ENCODE results near the gene SFPQ.
"Not testable (repeated sequence)": the region's sequence is repeated elsewhere in the genome, so short reads cannot be mapped to it uniquely, and the experiment has no call there.

Gene SFPQ

DNA sequence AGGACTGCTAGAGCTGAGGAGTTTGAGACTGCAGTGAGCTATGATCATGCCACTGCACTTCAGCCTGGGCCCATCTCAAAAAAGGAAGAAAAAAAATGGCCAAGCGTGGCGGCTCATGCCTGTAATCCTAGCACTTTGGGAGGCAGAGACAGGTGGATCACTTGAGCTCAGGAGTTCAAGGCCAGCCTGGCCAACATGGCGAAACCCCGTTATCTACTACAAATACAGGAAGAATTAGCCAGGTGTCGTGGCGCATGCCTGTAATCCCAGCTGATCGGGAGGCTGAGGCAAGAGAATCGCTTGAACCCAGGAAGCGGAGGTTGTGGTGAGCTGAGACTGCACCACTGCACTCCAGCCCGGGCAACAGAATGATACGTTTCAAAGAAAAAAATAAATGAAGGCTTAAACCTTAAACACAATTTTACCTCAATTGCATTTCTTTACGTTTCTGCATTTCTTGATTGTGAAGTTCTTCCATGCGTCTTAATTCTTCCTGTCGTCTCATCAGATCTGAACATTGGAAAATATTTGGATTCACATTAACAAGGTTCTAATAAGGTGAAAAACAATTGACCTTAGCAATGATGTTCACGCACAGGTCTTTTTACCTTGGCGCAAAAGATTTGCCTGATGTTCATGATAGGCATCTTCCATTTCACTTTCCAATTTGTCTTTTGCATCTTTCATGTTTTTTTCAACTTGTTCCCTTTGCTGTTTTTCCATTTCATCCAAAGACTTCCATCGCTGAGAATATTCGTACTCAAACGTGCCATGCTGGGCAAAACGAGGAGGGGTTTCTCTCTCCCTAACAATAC is 4.2 kb downstream of the SFPQ start:
- DNase-seq (ENCODE audit: low read depth): no peak

DNA sequence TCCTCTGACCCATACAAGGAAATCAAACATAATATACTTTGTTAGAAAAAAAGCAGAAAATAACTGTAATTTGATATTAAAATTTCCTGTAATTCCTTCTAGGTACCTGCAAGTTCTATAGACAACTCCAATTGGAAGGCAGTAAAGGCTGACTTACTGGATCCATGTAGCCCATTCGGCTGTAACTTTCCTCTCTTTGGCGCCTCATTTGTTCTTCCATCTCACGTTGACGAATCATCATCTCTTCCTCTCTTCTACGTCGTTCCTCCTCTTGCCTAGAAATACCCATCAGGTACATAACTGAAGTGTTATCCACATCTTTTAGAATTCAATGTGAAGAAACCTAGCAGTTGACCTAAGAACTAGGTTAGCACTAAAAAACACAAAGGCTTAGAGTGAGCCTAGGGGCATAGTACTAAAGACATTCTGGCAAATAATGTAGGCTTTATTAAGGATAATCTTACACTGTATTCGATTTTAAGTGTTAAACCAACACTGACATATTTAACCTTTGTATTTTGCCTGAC is 5.1 kb downstream of the SFPQ start:
- no peak for DNase-seq (ENCODE audit: low read depth)

- DNase-seq (ENCODE audit: low read depth): no peak
Measured at GRCh38 chr1:35186239-35186638, 6.7 kb downstream of the SFPQ start.

- DNase-seq (ENCODE audit: low read depth): no peak
Measured at GRCh38 chr1:35185200-35185599, 7.7 kb downstream of the SFPQ start.

- no peak for DNase-seq (ENCODE audit: low read depth)
Measured at GRCh38 chr1:35184495-35185199, 8.3 kb downstream of the SFPQ start.

DNA sequence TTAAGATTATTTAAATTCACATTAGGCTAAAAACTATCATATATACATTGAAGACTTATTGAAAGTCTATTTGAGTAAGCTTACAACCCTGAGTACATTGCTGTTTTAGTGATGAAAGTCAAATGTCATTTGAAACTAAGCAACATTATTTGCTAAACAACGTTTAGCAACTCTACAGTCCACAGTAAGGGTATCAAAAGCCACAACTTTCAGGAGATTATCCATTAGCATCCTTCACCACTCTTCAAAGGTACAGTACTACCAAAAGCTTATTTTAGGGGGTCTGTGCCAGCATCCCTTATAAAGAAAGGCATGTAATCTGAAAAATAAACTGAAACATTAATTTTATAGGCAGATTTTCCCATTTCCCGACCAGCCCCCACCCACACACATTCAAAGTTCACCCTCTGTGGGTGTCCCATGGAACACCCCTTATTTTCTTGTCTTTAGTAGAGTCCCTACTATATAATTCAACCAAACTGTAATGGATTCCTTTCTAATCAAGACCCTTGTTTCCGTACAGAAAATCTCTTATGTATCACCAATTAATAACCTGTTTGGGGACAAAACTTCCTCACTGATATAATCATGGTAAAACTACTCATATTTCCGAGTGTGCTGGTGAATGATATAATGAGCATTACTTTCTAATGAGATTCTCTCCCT is 11.0 kb downstream of the SFPQ start:
- DNase-seq (ENCODE audit: low read depth): no peak

DNA sequence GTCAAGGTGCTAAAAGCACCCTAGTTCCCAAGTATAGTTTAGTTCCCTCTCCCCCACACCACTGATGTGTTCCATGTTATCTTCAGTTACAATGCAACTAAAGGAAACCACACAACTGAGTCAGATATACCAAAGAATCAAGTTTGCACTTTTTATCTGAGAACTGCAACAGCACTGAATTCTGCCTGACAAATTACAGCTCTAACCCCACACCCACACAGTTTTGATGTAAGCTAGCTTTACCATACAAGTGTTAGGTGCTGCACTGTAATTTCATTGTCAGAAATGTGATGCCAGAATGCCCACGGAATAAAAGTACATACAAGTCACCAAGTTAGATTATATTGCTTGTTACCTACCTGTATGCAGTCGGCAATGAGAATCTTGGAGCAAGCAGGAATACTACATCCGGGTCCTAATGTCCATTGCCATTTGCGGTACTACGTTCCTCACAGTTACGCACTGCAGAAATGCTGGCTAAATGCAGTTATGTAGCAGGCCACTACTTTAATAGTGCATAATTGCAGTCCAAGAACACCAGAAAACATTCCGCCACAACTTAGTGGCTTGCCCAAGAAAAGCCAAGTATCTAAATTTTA is 12.1 kb downstream of the SFPQ start:
- DNase-seq (ENCODE audit: low read depth): no peak

DNA sequence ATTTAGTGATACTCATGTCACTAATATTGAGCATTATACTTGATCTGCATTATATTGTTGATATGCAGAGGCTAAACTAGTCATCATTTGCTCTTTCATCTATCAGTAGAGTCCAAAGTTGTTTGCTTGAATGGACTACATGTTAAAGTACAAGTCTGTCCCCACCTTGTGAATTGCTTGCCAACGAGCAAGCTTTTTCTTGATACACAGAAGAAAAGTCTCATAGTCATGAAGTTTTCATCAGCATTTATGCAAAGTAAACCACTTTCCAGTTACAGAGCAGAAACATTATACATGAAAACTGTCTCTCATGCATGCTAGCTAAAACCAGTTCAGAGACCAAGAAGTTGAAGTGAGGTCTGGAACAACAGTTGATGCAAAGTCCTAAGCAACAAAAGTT is 13.0 kb downstream of the SFPQ start:
- DNase-seq (ENCODE audit: low read depth): no peak

DNA sequence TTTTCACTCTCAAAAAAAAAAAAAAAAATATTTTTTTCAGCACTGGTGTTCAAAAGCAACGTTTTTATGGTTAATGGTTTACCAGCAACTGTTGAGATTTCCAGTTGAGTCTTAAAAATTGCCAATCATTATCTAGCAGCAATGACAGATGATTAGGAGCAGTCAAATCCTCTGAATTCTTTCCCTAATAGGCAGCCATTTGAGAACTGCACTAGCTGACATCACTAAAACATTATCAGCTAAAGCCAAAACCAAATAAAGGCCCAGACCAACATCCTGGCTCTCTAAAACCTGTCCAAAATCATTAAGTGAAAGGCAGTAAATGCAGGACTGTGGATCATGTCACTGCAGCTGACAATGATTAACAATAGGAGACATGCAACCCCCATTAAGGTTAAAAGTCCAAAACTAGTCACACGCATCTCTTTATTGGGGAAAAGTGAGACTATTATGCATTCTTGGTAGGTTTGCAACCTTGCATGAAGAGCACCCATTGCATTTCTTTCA is 14.0 kb downstream of the SFPQ start:
- DNase-seq (ENCODE audit: low read depth): no peak

DNA sequence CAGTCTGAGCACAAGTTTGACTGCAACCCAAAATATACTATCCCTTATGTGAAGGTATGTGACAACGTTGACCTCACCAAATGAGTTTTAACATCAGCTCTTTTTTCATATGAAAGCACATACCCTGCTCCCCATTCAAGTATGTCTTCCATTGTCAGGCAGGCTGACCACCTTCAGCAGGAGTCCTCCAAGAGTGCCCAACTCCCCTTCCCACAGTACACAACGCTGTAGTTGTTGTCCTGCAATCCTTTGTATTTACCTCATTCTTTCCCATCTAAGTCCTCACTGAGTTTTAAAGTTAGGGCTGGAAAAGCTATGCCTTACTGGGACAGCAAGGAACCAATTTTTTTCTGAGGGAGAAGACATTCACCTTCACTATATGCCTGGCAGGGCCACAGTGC is 14.7 kb downstream of the SFPQ start:
- no peak for DNase-seq (ENCODE audit: low read depth)

- no peak for DNase-seq (ENCODE audit: low read depth)
Measured at GRCh38 chr1:35177237-35177786, 15.6 kb downstream of the SFPQ start.

DNA sequence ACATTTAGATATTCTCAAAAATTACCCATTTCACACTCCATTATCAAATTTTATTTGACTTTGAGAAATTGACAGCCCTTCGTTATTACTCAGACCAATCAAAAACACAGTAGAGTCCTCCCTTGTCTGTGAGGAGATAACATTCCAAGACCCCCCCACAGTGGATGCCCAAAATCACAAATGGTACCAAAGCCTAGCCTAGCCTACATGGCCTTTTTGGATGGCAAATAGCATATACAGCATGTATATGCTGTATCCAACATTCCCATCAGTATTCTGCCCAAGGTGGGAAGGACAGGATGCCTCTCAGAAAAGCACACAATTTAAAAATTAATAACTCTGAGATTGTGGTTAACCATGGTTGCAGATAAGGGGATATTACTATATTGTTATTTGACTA is 17.3 kb downstream of the SFPQ start:
- DNase-seq (ENCODE audit: low read depth): no peak

DNA sequence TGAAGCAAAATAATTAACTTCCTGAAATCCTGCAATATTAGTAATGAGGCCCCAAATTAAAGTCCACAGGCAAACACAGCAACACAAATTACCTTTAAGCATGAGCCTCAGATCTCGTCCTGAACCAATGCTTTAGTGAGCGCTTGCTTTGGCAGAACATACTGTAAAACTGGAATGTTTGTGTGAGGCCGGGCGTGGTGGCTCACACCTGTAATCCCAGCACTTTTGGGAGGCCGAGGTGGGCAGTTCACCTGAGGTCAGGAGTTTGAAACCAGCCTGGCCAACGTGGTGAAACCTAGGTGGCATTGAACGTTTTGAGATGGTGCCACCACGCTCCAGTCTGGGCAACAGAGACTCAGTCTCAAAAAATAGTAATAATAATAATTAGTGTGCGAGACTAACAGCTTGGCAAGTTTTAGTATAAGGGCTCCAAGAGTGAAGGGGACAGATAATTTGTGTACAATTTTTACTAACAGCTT is 17.8 kb downstream of the SFPQ start:
- DNase-seq (ENCODE audit: low read depth): no peak

- DNase-seq (ENCODE audit: low read depth): no peak
Measured at GRCh38 chr1:35173909-35174540, 18.9 kb downstream of the SFPQ start.

DNA sequence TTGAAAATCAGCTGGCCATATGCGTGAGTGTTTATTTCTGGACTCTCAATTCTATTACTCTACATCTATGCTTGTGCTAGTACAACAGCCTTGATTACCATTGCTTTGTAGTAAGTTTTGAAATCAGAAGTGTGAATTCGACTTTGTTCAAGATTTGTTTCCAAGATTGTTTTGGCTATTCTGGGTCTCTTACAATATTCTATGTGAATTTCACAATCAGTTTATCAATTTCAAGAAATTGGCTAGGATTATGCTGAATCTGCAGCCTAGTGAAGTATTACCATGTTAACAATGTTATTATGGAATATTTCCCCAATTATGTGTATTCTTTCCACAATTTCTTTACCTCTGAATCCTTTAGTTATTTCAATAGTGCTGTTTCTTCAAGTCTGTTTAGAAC is 19.5 kb downstream of the SFPQ start:
- no peak for DNase-seq (ENCODE audit: low read depth)

GRCh38 chr1:35172022-35172421 is 20.9 kb downstream of the SFPQ start:
- DNase-seq (ENCODE audit: low read depth): no peak

DNA sequence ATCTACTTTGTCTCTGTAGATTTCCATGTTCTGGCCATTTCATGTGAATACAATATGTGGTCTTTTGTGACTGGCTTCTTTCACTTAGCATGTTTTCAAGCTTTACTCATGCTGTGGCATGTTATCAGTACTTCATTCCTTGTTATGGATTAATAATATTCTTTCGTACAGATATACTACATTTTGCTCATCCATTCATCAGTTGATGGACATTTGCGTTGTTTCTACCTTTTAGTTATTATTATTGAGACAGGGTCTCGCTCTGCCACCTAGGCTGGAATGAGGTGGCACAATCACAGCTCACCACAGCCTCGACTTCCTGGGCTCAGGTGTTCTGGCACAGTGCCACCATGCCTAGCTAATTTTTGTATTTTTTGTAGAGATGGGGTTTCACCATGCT is 21.4 kb downstream of the SFPQ start:
- DNase-seq (ENCODE audit: low read depth): no peak

DNA sequence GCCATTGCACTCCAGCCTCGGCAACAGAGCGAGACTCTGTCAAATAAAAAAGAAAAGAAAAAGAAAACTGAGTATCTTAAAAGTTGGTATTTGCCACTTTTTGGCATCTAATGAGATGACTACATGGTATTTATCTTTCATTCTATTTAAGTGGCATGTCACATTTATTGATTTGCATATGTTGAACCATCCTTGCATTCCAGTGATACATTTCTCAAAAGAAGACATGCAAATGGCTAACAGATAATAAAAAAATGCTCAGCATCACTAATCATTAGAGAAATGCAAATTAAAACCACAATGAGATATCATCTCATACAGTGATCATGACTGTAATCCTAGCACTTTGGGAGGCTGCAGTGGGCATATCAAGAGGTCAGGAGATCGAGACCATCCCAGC is 28.1 kb downstream of the SFPQ start:
- no peak for DNase-seq (ENCODE audit: low read depth)

DNA sequence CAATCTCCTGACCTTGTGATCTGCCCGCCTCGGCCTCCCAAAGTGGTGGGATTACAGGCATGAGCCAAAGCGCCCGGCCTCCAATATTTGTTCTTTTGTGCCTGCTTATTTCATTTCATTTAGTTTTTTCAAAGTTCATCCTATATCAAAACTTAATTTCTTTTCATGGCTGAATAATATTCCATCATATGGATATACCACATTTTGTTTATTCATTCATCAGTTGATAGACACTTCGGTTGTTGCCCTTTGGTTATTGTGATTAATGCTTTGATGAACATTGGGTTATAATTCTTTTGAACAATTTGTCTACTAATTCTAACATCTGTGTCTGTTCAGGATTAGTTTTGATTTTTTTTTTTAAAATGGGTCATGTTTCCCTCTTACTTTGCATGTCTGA is 41.7 kb downstream of the SFPQ start:
- no peak for DNase-seq (ENCODE audit: low read depth)

DNA sequence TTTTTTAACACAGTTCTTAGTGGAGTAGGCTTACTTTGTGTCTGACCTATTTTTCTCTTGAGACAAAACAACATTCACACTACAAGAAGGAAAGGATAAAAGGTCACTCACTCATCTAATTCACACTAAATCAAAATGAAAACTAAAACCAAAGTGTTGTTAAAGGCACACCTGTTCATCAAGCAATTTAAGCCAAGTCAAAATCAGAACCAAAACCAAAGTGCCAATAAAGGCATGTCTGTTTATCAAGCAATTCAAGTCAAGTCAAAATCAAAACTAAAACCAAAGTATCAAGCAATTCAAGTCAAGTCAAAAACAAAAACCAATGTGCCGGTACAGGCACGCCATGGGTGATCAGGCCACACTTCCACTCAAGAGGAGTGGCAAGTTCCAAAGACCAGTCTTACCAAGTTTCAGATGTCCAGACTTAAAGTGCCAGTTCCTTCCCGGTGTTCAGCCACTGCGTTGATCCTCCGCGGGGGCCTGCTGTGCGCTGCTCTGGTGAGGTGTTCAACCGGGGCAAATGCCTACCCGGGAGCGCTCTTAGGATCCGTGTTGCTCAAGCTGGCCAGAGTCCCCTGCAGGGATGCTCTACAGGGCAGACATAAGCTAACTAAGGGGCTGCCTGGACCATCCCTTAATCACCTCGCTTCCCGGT is 46.9 kb downstream of the SFPQ start:
- not testable (repeated sequence) for DNase-seq (ENCODE audit: low read depth)

Measured in activated gamma-delta T cell treated with anti-CD3 and anti-CD28 coated beads, Interleukin-2, amount 50 U/mL, for 16 hours (primary cell).